SU-DHL-6 (cell line): ENCODE results near the gene CHMP4B.

Experiments
- H2AFZ ChIP-seq: fragments of 200-600 bp; sonication (generic); 2 replicates; pipeline ENCODE4 v1.6.1; 2014; ENCODE audit warnings: low read depth, mild to moderate bottlenecking, moderate library complexity, mixed read lengths, antibody characterized with exemption, low read length; ENCODE audit not compliant: severe bottlenecking
- H3F3A ChIP-seq: fragments of 200-600 bp; shearing (Covaris generic); 2 replicates; pipeline ENCODE4 v1.6.0; 2016; ENCODE audit warnings: antibody characterized with exemption, mild to moderate bottlenecking; ENCODE audit not compliant: insufficient read depth
- H3K27ac ChIP-seq: fragments of 200-600 bp; sonication (generic); 2 replicates; pipeline ENCODE4 v1.5.1; 2016; ENCODE audit warnings: low read depth, mild to moderate bottlenecking, low read length, moderate library complexity, mixed read lengths
- H3K27me3 ChIP-seq: fragments of 200-600 bp; sonication (generic), shearing (Covaris generic); 2 replicates; pipeline ENCODE4 v1.6.0; 2014; ENCODE audit warnings: mild to moderate bottlenecking, low read length
- H3K36me3 ChIP-seq: fragments of 200-600 bp; sonication (generic); 2 replicates; pipeline ENCODE4 v1.6.1; 2014; ENCODE audit warnings: mild to moderate bottlenecking, low read length, mixed read lengths
- H3K4me2 ChIP-seq: fragments of 300-600, 200-600 bp; shearing (Covaris generic), sonication (generic); 2 replicates; pipeline ENCODE4 v1.6.0; 2014; ENCODE audit warnings: low read length, low read depth, mild to moderate bottlenecking; ENCODE audit not compliant: poor library complexity, severe bottlenecking
- H3K4me3 ChIP-seq: fragments of 200-600 bp; sonication (generic); 2 replicates; pipeline ENCODE4 v1.5.1; 2014; ENCODE audit warnings: antibody characterized with exemption, low read length, mild to moderate bottlenecking, mixed read lengths; ENCODE audit not compliant: insufficient read depth, poor library complexity, severe bottlenecking
- H3K79me2 ChIP-seq: fragments of 200-600 bp; sonication (generic); 2 replicates; pipeline ENCODE4 v1.6.1; 2014; ENCODE audit warnings: mild to moderate bottlenecking, low read length, moderate library complexity; ENCODE audit not compliant: insufficient read depth
- H3K9ac ChIP-seq: fragments of 200-600 bp; sonication (generic); 2 replicates; pipeline ENCODE4 v1.7.0; 2014; ENCODE audit warnings: mild to moderate bottlenecking, low read length
- H3K9me2 ChIP-seq: fragments of 200-600 bp; sonication (generic); replicated peaks from 2 replicates; pipeline ENCODE4 v1.6.1; 2014; ENCODE audit warnings: low read length; ENCODE audit not compliant: insufficient read depth
- H3K9me3 ChIP-seq: fragments of 200-600 bp; sonication (generic); 2 replicates; pipeline ENCODE4 v1.6.1; 2014; ENCODE audit warnings: low read length, mixed read lengths; ENCODE audit not compliant: insufficient read depth
- H4K20me1 ChIP-seq: fragments of 200-600 bp; sonication (generic); 2 replicates; pipeline ENCODE4 v1.6.1; 2014; ENCODE audit warnings: low read depth, mild to moderate bottlenecking, antibody characterized with exemption, low read length, moderate library complexity, mixed read lengths
- EZH2phosphoT487 ChIP-seq: fragments of 200-600 bp; sonication (generic), shearing (Covaris generic); conservative IDR thresholded peaks from 2 replicates; pipeline ENCODE4 v1.6.1; 2018; ENCODE audit warnings: mild to moderate bottlenecking, antibody characterized with exemption, low read length, moderate library complexity, mixed read lengths
- TF ChIP-seq, protein P1 (sequence below): fragments of 200-600 bp; sonication (generic); IDR thresholded peaks from one replicate; pipeline ENCODE4 v1.5.1; 2017; ENCODE audit warnings: antibody characterized with exemption, mild to moderate bottlenecking, low read length, moderate library complexity; ENCODE audit not compliant: insufficient read depth, poor library complexity, severe bottlenecking

The CHMP4B gene

GRCh38 chr20:33772439-33772838 lies 38.7 kb upstream of the CHMP4B start:
- Histone ChIP-seq H4K20me1 (no peaks in the 10 kb centered on the region), H3K79me2 (no peaks in the 10 kb centered on the region), H2AFZ (no peak overlapping the region), H3K9me2 (no peaks in the 10 kb centered on the region), H3K27ac (0 out of 2 replicates have a peak overlapping the region, but pooled peaks have one; percentile 57), H3K4me3 (no peak overlapping the region), H3K36me3 (no peaks in the 10 kb centered on the region), H3F3A (peaks cover 12% of the 10 kb centered on the region; the same call in 1 of the 2 replicates), H3K4me2 (no peak overlapping the region), H3K27me3 (no peaks in the 10 kb centered on the region), H3K9ac (no peak overlapping the region), H3K9me3 (no peaks in the 10 kb centered on the region)
- TF ChIP-seq, protein P1, sequence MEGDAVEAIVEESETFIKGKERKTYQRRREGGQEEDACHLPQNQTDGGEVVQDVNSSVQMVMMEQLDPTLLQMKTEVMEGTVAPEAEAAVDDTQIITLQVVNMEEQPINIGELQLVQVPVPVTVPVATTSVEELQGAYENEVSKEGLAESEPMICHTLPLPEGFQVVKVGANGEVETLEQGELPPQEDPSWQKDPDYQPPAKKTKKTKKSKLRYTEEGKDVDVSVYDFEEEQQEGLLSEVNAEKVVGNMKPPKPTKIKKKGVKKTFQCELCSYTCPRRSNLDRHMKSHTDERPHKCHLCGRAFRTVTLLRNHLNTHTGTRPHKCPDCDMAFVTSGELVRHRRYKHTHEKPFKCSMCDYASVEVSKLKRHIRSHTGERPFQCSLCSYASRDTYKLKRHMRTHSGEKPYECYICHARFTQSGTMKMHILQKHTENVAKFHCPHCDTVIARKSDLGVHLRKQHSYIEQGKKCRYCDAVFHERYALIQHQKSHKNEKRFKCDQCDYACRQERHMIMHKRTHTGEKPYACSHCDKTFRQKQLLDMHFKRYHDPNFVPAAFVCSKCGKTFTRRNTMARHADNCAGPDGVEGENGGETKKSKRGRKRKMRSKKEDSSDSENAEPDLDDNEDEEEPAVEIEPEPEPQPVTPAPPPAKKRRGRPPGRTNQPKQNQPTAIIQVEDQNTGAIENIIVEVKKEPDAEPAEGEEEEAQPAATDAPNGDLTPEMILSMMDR, result no peak
- no peak for TF ChIP-seq EZH2phosphoT487

- TF ChIP-seq, protein P1, result no peak
- no peak for TF ChIP-seq EZH2phosphoT487
- H3K36me3 ChIP-seq, result no peaks in the 10 kb centered on the region
- no peak overlapping the region for H2AFZ ChIP-seq
- H3F3A ChIP-seq, result peaks cover 22% of the 10 kb centered on the region
- H3K9me3 ChIP-seq, result no peaks in the 10 kb centered on the region
- H3K27me3 ChIP-seq, result no peaks in the 10 kb centered on the region
- no peaks in the 10 kb centered on the region for H3K79me2 ChIP-seq
- H4K20me1 ChIP-seq, result no peaks in the 10 kb centered on the region
- H3K9ac ChIP-seq, result no peak overlapping the region; the same call in 1 of the 2 replicates
- peak overlapping the region; percentile 57 for H3K27ac ChIP-seq
- peak overlapping the region; percentile 1 for H3K4me2 ChIP-seq
- H3K9me2 ChIP-seq, result no peaks in the 10 kb centered on the region
- no peak overlapping the region for H3K4me3 ChIP-seq
Observed at GRCh38 chr20:33773412-33774089, 37.6 kb upstream of the CHMP4B start.

DNA sequence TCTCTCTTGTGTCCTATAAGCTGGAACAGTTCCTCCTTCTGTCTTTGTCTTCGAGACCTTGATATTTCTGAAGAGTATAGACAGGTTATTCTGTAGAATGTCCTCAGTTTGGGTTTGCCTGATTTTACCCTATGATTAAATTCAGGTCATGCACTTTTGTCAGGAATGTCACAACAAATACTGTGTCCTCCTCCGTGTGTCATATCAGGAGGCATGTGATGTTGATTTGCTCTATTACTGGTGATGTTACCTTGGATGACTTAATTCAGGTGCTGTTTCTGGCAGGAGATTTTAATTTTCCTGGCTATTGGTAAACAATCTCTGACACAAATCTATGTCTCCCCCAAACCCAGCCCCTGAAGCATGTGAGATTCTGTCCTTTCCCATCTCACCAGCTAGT lies 33.3 kb upstream of the CHMP4B start:
- peak overlapping the region; percentile 84 for H3K4me2 ChIP-seq

More for the DNA sequence above, 33.3 kb upstream of the CHMP4B start:
- Histone ChIP-seq H3K79me2 (no peaks in the 10 kb centered on the region), H3K9me2 (no peaks in the 10 kb centered on the region), H3K36me3 (no peaks in the 10 kb centered on the region), H3K4me3 (no peak overlapping the region), H3F3A (peaks cover 57% of the 10 kb centered on the region), H3K27me3 (no peaks in the 10 kb centered on the region), H2AFZ (peak overlapping the region; percentile 44), H3K9ac (peak overlapping the region; percentile 53), H3K9me3 (no peaks in the 10 kb centered on the region), H4K20me1 (no peaks in the 10 kb centered on the region), H3K27ac (peak overlapping the region; percentile 99)
- TF ChIP-seq, protein P1, result no peak
- no peak for TF ChIP-seq EZH2phosphoT487
